Measurements from ENCODE around the gene MISP.

The MISP gene

DNA sequence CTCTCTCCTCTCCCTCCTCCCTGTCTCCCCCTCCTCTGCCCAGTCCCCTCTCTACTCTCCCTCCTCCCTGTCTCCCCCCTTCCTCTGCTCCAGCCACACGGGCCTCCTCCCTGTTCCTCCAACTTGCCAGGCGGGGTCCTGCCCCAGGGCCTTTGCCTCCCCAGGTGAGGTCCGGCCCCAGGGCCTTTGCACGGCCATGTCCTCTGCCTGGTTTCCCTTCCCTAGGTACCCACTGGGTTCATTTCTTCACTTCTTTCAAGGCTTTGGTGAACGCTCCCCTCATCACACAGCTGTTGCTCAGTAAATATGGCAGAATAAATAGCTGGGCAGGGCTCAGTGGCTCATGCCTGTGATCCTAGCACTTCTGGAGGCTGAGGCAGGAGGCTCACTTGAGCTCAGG, 21.2 kb downstream of the MISP start:
- no peak for DNase-seq

DNA sequence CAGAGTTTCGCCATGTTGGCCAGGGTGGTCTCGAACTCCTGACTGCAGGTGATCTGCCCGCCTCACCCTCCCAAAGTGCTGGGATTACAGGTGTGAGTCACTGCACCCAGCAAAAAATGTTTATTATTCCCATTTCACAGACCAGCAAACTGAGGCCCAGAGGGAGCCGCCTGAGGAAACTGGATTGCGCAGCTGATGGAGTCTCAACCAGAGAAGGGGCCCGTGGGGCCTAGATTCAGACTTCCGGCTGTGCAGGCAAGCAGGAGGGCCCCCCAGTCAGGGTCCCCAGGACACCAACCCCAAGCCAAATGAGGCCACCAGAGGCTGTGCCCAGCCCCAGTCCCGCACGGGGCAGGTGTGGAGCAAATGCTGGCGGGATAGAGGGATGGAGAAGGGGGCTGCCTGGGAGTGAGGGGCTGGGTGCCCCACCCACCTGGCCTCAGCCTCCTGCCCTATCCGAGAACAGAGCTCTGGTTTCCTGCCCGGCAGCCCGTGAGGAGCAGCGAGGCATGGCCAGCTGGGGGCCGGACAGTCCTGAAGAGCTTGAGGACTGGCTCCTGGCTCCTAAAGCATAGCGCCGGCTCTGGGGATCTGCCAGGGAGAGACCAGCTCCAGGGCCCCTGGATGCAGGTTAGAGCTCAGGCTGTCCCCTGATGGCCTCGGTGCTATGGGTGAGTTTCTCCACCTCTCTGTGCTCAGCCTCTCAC, 22.0 kb downstream of the MISP start:
- DNase-seq, result no peak

DNA sequence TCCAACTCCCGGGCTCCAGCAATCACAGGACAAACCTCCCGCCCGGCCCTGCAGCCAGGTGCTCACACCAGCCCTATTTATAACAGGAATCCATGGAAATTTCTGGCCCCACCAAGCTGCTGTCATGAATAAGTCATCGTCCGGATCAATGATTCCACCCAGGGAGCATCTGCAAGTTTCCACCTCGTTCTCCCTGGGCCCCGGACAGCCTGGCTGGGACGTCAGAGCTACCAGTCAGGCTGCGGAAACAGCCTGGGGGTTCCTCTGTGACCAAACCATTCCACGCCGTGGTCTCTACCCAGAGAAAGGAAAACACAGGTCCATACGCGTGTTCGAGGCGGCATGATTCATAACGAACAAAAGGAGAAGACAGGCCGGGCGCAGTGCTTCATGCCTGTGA, 25.6 kb downstream of the MISP start:
- no peak for DNase-seq

DNA sequence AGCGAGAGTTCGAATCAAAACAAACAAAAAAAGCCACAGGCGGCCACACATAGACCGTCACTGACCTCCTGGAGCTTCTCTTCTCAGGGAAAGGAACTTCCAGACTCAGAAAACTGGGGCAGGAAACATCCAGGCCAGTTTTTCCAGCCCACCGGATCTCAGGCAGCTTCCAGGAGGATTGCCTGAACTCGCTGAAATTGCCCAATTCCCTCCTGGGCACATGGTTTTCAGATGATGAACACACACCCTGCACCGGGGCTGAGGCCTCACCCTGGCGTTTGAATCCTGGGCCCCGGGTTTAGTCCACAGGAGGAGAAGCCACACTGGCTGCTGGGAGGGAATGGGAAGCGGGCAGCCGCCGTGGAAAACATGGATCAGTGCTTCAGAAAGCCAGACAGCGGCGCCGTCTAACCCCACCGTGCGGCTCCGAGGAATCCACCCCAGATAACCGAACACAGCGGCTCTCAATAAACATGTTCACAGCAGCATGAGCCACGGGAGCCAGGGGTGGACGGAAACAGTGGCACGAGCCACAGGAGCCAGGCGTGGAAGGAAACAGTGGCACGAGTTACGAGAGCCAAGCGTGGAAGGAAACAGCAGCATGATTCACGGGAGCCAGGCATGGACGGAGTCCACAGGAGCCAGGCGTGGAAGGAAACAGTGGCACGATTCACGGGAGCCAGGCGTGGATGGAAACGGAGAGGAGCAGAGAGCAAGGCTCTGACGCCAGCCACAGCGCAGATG, 28.2 kb downstream of the MISP start:
- DNase-seq, result no peak

DNA sequence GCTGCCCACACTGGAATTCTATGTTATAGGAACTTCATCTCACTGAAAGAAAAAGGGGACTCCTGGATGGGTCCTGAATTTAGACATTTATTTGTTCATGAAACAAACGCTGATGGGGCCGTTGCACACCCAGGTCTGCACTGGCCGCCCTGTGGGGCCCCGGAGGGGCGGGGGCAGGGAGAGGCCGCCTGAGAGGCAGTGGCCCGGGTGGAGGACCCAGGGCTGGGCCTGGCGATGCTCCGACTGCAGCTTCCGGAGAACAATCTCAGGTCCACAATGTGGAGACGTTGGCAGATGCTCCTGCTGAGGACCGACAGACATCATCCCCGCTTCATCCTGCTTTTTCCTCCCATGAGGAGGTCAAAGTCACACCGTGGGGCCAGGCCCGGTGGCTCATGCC, 30.0 kb downstream of the MISP start:
- no peak for DNase-seq

DNA sequence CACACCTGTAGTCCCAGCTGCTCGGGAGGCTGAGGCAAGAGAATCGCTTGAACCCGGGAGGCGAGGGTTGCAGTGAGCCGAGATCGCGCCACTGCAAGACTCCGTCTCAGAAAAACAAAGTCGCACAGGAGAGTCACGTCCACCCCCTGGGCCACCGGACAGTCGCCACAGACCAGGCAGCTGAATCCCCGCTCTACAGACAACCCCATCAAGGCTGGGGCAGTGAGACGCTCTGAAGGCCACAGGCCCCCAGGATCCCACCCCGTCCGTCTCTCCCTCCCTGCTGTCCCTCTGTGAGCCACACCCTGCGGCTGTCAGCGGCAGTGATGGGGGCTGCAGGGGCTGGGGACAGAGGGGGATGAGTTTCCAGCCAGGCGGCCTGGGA, 30.9 kb downstream of the MISP start:
- no peak for DNase-seq

DNA sequence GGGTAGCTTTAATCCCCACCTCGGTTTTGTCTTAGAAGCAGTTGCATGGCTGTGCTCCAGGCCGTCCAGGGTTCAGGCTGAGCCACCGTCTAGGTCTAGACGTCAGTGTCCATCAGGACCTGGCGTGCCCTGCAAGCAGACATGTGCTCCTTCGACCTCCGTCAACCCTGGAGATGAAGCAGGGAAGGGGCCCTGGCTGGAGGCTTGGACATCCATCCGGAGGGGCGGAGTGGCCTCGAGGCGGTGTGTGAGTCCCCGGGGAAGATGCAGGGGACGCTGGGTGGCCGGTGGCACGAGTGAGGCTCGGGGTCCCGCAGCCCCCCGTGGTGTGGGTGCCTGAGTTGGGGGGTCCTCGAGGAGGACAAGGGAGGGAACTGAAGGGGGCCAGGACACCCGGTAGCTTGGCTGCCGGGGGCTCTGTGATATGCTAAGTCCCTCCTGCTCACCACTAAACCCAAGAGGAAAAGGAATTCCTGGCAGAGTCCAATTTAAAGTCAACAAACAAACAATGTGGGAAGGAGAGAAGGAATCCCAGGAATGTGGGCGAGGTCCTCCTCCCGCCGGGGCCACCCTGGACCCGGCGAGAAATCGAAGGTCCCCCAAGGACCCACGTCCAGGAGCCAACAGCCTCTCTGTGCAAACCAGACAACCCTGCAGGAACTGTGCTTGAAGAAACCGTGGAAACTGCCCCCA, 31.4 kb downstream of the MISP start:
- no peak for DNase-seq

DNA sequence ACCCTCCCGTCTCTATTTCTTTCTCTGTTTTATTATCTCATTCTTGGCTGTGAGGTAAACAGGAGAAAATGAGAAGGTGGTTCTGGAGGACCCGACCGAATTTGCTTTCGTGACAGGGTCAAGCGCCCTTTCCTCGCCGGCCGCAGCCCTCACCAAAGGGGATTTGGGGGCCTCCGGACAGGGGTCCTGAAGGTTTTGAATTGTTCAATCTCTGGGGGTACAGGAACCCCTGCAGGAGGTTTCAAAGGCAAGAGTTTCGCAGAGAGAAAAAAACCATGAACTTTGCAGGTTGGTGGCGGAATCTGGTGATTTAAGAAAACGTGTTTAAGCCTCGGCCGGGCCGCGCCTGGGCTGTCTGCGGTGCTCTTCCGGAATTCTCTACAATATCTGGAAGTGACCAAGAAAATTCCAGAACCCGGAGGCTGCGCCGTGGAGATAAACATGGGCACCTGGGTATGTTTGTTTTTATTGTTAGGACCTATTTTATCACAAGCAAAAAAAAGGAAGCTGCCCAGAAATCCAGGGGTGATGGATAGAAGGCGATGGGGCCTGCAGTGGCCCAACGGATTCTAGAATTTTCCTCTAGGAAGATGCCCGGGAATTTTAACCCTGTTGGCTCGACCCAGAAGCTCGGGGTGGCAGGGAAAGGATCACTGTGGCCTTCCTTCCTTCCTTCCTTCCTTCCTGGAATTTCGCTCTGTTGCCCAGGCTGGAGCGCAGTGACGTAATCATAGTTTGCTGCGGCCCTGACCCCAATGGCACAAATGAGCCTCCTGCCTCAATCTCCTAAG, 32.2 kb downstream of the MISP start:
- DNase-seq, result no peak

DNA sequence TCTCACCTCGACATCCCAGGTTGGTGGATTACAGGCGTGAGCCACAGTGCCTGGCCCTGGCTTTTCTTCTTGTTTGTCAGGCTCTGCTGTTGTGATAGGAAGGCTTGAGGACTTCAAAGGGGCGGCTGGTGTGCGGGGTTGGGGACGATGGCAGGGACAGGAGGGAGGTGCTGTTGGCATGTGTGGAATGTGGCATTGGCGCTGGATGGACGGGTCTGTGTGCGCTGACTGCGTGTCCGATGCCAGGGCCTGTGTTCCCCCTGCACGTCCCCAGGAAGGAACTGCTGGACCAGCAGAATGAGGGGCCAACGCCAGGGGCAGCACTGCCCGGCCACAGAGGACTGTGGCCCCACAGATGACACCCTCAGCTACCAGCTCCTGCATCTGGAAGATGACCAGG, 33.6 kb downstream of the MISP start:
- DNase-seq, result no peak

DNA sequence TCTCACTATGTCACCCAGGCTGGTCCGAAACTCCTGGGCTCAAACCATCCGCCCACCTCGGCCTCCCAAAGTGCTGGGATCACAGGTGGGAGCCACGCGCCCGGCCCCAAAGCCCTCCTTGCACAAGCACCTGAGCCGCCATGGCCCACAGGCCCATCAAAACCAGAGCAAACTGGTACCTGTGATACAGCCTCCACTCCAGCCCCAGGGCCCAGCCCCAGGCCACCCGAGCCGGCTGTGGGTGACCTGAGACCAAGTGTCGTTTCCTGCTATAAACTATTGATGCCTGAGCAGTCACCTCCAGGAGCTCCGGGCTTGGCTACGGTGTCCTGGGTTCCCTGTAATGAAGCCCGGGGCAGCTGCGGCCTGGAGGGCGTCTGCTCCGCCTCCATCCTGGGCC, 36.6 kb downstream of the MISP start:
- DNase-seq, result no peak

DNA sequence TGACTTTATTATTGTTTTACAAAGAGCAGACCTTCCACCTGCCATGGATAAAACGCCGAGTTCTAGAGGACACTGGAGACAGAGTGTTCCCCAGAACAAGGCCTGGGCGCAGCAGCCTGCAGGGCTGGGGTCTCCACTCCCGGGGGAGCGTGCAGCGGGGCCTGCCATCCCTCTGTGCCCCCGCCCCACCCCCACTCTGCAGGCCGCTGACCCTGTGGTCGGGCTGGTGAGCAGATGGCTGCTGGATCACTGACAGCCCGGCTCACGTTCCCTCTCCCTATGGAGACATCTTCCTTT, 37.7 kb downstream of the MISP start:
- DNase-seq, result no peak

DNA sequence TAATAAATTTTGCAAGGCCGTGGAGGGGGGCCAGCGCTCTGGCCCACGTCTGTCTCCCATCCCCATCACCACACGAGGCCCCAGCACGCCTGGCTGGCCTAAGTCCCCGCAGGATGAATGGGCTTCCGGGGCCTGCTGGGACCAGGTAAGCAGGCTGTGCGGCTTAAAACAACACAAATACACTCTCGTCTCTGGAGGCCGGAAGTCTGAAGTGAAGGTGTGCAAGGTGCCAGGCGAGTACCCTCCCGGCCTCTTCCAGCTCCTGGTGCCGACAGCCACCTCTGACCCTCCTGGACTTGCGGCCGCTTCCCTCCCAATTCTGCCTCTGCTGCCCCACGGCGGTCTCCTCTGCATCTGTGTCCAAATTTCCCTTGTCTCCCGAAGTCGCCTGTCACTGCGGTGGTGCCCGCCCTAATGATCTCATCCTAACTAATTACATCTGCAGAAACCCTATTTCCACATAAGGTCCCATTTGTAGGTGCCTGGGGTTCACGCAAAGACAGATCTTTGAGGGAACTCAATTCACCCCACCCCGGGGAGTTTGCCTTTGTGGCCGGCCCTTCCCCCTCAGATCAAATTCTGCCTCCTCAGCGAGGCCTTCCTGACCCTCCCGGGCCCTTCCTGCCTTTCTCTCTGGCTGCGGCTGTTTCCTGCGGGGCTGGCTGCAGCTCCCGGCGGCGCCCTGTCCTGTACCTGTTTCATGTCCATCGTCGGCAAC, 38.2 kb downstream of the MISP start:
- no peak for DNase-seq

DNA sequence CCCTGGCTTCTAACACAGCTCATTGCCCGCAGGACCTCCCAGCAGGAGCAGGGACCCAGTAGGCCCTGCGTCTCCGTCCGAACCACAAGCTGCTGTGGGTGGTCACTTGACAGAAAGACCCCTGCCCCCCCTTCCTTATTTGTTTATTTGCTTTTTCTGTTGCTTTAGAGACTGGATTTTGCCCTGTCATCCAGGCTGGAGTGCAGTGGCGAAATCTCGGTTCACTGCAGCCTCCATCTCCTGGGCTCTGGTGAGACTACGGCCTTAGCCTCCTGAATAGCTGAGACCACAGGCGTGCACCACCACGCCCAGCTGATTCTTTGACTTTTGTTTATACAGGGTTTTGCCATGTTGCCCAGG, 38.8 kb downstream of the MISP start:
- no peak for DNase-seq

DNA sequence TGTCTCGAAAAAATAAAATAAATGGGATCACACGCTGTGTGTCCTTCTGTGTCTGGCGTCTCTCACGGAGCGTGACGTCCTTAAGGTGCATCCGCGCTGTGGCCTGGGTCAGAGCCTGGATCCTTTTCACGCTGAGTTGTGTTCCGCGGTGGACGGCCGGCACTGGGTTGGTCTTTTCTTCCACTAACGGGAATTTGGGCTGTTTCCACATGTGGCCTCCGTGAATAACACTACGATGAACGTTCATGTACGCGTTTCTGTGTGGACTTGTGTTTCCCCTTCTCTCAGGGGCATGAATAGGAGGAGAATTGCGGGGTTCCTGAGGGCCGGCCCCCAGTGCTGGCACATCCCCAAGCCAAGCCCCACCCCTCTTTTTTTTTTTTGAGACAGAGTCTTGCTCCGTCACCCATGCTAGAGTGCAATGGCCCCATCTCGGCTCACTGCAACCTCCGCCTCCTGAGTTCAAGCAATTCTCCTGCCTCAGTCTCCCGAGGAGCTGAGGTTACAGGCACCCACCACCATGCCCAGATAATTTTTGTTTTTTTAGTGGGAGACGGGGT, 40.2 kb downstream of the MISP start:
- no peak for DNase-seq

DNA sequence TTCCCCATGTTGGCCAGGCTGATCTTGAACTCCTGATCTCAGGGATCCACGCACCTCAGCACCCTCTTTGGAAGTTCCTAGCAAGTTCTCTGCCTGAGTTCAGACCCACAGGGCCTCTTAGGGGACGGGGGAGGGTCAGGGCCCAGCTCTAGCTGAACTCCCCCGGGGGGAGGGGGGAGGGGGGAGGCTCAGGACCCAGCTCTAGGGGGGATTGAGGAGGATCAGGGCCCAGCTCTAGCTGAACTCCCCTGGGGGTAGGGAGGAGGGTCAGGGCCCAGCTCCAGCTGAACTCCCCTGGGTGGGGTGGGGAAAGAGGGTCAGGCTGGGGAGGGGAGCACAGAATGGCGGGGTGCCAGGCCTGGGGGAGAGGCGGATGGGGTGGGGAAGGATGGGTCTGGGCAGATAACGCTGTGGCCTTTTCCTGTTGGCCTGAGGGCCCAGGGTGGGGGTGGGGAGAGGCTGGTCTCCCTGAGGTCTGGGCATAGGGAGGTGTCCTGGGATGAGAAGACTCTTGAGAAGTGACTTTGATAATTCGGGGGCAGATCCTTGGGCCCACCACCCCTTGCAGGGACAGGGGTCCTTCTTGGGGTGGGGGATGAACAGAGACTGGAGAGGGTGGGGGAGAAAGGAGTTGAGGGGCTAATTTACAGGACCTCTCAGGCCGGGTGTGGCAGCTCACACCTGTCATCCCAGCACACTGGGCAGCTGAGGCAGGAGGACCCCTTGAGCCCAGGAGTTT, 40.8 kb downstream of the MISP start:
- DNase-seq, result no peak

DNA sequence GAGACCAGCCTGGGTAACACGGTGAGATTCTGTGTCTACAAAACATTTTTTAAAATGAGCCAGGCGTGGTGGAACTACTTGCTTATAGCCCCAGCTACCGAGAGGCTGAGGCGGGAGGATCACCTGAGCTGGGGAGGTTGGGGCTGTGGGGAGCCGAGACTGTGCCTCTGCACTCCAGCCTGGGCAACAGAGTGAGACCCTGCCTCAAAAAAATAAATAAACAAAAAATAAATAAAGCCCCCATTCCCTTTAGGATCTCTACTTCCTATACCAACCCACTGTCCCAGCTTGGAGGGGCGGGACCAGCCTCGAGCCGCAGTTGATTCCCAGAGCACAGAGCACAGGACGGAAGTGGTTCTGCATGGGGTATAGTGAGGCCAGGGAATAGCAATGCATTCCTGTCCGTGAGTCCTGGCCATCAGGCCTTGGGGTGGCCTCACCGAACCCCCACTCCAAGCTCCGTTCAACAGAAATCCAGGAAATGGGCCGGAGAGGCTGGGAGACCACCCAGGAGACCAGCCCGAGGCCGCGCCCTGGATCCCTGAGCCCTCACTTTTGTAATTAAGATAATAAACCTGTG, 41.5 kb downstream of the MISP start:
- DNase-seq, result no peak

DNA sequence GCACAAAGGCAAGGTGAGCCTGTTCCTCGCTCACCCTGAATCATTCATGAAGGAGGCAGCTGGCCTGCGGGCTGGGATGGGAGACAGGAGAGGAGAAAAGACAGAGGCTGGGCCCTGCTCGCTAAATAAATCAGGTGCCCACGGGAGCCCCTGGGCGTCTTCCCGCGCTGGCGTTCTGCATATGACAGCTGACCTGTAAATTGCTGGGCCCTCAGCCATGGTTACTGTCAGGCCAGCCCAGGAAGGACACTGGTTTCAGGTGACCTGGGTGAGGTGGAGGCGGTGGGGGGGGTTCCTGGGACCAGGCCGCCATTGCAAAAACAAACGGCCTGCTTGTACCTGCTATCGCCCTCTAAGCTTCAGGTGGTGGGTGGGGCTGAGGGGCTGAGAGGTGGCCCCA, 42.9 kb downstream of the MISP start:
- DNase-seq, result no peak

DNA sequence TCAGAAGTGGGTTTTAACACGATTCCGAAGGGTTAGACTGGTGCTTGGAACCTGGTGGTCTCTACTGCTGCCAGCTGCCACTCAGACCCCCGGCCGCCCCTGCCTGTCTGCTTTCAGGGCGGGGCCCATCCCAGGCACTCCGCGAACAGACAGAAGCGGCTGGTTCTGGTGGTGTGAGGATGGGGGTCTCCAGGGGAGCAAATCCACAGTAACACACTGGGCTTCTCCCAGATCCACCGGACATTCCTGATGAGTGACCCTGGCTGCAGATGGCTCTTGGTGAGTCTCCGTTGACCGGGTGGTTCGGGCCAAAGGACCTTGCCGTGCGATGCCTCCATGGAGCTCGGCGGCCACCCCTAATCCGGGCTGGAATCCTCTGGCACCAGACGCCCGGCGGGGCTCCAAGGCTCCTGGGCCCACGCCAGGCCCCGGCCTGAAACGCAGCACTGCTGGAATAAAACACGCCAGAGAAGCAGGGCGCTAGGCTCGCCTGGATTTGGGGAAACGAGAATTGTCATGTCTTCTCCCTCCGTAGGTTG, 44.2 kb downstream of the MISP start:
- DNase-seq, result peak in 22 of 51 donors; percentile 5 to 50 (median 28)

DNA sequence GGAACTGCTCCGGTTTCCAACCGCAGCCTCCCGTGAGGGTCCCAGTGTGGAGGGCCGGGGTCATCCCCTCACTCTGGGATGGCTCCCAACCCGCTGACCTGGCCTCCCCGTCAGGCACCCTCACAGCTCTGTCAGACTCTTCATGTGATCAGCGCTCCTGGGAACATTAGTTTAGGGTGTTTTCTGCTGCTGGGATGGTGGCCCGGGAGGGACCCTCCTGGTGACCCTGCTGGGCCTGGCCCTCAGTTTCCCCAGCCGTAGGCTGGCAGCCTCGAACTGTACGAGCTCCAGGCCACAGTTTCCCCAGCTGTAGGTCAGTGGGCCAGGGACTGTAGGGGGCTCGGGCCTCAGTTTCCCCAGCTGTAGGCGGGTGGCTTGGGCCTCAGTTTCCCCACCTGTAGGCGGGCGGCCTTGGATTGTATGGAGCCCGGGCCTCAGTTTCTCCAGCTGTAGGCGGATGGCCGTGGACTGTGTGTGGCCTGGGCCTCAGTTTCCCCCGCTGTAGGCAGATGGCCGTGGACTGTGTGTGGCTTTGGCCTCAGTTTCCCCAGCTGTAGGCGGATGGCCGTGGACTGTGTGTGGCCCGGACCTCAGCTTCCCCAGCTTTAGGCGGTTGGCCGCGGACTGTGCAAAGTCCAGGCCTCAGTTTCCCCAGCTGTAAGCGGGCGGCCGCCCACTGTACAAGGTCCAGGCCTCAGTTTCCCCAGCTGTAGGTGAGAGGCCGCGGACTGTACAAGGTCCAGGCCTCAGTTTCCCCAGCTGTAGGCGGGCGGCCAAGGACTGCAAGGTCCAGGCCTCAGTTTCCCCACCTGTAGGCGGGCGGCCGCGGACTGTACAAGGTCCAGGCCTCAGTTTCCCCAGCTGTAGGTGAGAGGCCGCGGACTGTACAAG, 45.0 kb downstream of the MISP start:
- DNase-seq, result no peak
